HCT116 (cell line): Measurements from ENCODE around the gene ZBTB38. TPM values are rescaled to one million over a fixed set of nuclear protein-coding genes. Genes with fewer than 3 reads are reported as not detected.

Source experiments
- ATAC-seq: fragments of 200-7000 bp; cut with Tn5 transposase; 2 replicates; pipeline ENCODE4 v1.9.1; 2020; ENCODE audit warnings: mild to moderate bottlenecking, moderate library complexity
- BruUV-seq: library from RNA; stranded (reverse); fragments of 400-500 nt; replicated peaks from 2 replicates; lab custom pipeline; 2021; lab: Mats Ljungman, UMichigan
- CTCF ChIA-PET: fragments of 300-600 bp; sonication (Branson Sonifier 250); formaldehyde crosslinking; loops from one replicate; lab custom pipeline; 2021; ENCODE audit warnings: antibody characterized with exemption; lab: Charles Lee
- POLR2A ChIA-PET: fragments of 300-600, 350-600 bp; sonication (Branson Sonifier 250); formaldehyde crosslinking; loops from one replicate; lab custom pipeline; 2021; ENCODE audit warnings: antibody characterized with exemption; lab: Charles Lee
- RAD21 ChIA-PET, 2 experiments: fragments of 300-600 bp; sonication (Branson Sonifier 250); formaldehyde crosslinking; loops; one replicate each; lab custom pipeline; 2023; ENCODE audit warnings: low total read pairs in 2 of 2; ENCODE audit not compliant: uncharacterized antibody in 2 of 2, unreplicated experiment in 2 of 2, low non-redundant PET in 1 of 2; lab: Charles Lee
- DNase-seq: peaks from one replicate; pipeline ENCODE4 v3.0.0-alpha.2; 2010; ENCODE audit warnings: low read depth, low spot score
- H2AFZ ChIP-seq: fragments of 200-600 bp; shearing (Covaris generic), sonication (generic); 2 replicates; pipeline ENCODE4 v1.6.1; 2017; ENCODE audit warnings: low read depth, mixed run types, mixed read lengths, antibody characterized with exemption, low read length; ENCODE audit not compliant: poor library complexity, severe bottlenecking
- H3K27ac ChIP-seq: 2 replicates; pipeline ENCODE4 v1.5.1; 2012; ENCODE audit warnings: low read depth, low read length
- H3K27me3 ChIP-seq: fragments of 200-600 bp; sonication (generic); 2 replicates; pipeline ENCODE4 v1.6.1; 2016; ENCODE audit warnings: mixed run types, low read length, mixed read lengths; ENCODE audit not compliant: insufficient read depth
- H3K36me3 ChIP-seq, 2 experiments: fragments of 200-500 bp in 1 of 2; fragments of 200-600 bp in 1 of 2; sonication (Bioruptor generic) in 1 of 2; sonication (generic) in 1 of 2; 2 replicates each; pipeline versions ENCODE4 v1.5.1 to v1.6.1; 2014 to 2016; ENCODE audit warnings: low read length in 2 of 2, inconsistent platforms in 1 of 2, mixed read lengths in 1 of 2, mixed run types in 1 of 2; ENCODE audit not compliant: insufficient read depth in 2 of 2, control insufficient read depth in 1 of 2
- H3K4me1 ChIP-seq, 2 experiments: fragments of 200-600 bp in 1 of 2; sonication (generic) in 1 of 2; 2 replicates each; pipeline versions ENCODE4 v1.5.1 to v1.6.1; 2012 to 2017; ENCODE audit warnings: low read length in 2 of 2, inconsistent platforms in 1 of 2, mild to moderate bottlenecking in 1 of 2, mixed read lengths in 1 of 2, mixed run types in 1 of 2, moderate library complexity in 1 of 2; ENCODE audit not compliant: insufficient read depth in 2 of 2, control insufficient read depth in 1 of 2
- H3K4me2 ChIP-seq: fragments of 200-600 bp; sonication (generic); 2 replicates; pipeline ENCODE4 v1.6.1; 2017; ENCODE audit warnings: mixed run types, low read length, mixed read lengths
- H3K4me3 ChIP-seq, 2 experiments: fragments of 200-600 bp in 1 of 2; sonication (generic) in 1 of 2; replicated peaks in 1 of 2; 2 replicates each; pipeline ENCODE4 v1.5.1; 2011 to 2016; ENCODE audit warnings: low read length in 2 of 2, control low read depth in 1 of 2, low read depth in 1 of 2, mild to moderate bottlenecking in 1 of 2, mixed read lengths in 1 of 2, mixed run types in 1 of 2
- H3K79me2 ChIP-seq: fragments of 200-600 bp; sonication (generic); 2 replicates; pipeline ENCODE4 v1.6.1; 2017; ENCODE audit warnings: mild to moderate bottlenecking, mixed run types, low read length, moderate library complexity, mixed read lengths; ENCODE audit not compliant: insufficient read depth
- H3K9ac ChIP-seq: fragments of 200-600 bp; sonication (generic); 2 replicates; pipeline ENCODE4 v1.6.1; 2016; ENCODE audit warnings: low read length, mixed read lengths
- H3K9me2 ChIP-seq: fragments of 200-600 bp; sonication (generic), shearing (Covaris generic); 2 replicates; pipeline ENCODE4 v1.6.1; 2017; ENCODE audit warnings: mixed run types, mild to moderate bottlenecking, moderate library complexity; ENCODE audit not compliant: insufficient read depth
- H3K9me3 ChIP-seq, 2 experiments: fragments of 200-500 bp in 1 of 2; fragments of 200-600 bp in 1 of 2; sonication (Bioruptor generic) in 1 of 2; sonication (generic) in 1 of 2; 2 replicates each; pipeline ENCODE4 v1.6.1; 2014 to 2017; ENCODE audit warnings: low read length in 2 of 2, mixed read lengths in 2 of 2, inconsistent platforms in 1 of 2, low read depth in 1 of 2, mild to moderate bottlenecking in 1 of 2, mixed run types in 1 of 2, moderate library complexity in 1 of 2; ENCODE audit not compliant: control insufficient read depth in 1 of 2, insufficient read depth in 1 of 2
- H4K20me1 ChIP-seq: fragments of 200-600 bp; sonication (generic), shearing (Covaris generic); 2 replicates; pipeline ENCODE4 v1.6.1; 2017; ENCODE audit warnings: mixed run types, mild to moderate bottlenecking, moderate library complexity; ENCODE audit not compliant: insufficient read depth
- CEBPB ChIP-seq: IDR thresholded peaks from 2 replicates; pipeline ENCODE4 v1.6.1; 2012; ENCODE audit warnings: low read depth
- EZH2phosphoT487 ChIP-seq: fragments of 200-600 bp; IDR thresholded peaks from 2 replicates; pipeline ENCODE4 v1.6.1; 2018; ENCODE audit warnings: antibody characterized with exemption, borderline replicate concordance
- FOSL1 ChIP-seq: IDR thresholded peaks from 2 replicates; pipeline ENCODE4 v1.6.1; 2012; ENCODE audit warnings: low read depth
- JUND ChIP-seq: IDR thresholded peaks from 2 replicates; pipeline ENCODE4 v1.6.1; 2012
- POLR2A ChIP-seq: IDR thresholded peaks from 2 replicates; pipeline ENCODE4 v1.7.0; 2011; ENCODE audit warnings: borderline replicate concordance; ENCODE audit not compliant: insufficient read depth, insufficient read length; ENCODE audit errors: extremely low read depth
- RAD21 ChIP-seq: IDR thresholded peaks from 2 replicates; pipeline ENCODE4 v1.6.1; 2012; ENCODE audit warnings: low read depth, mild to moderate bottlenecking
- SP1 ChIP-seq: IDR thresholded peaks from 2 replicates; pipeline ENCODE4 v1.6.1; 2012; ENCODE audit warnings: low read depth
- SRF ChIP-seq: IDR thresholded peaks from 2 replicates; pipeline ENCODE4 v1.6.1; 2012; ENCODE audit warnings: low read depth
- TCF7L2 ChIP-seq: IDR thresholded peaks from 2 replicates; pipeline ENCODE4 v1.7.0; 2011; ENCODE audit warnings: borderline replicate concordance, inconsistent platforms; ENCODE audit not compliant: insufficient read depth, insufficient read length; ENCODE audit errors: extremely low read depth
- ZFX ChIP-seq: fragments of 450-650 bp; IDR thresholded peaks from 2 replicates; pipeline ENCODE4 v1.6.1; 2017
- ZNF274 ChIP-seq: fragments of 200-500 bp; sonication (Bioruptor generic); IDR thresholded peaks from 2 replicates; pipeline ENCODE4 v1.6.1; 2014; ENCODE audit warnings: mild to moderate bottlenecking, low read depth, low read length, inconsistent platforms
- intact Hi-C: fragments of 100-400 bp; cut with micrococcal nuclease; formaldehyde crosslinking; loops from 2 replicates; pipeline ENCODE4 v1.10.0; 2022
- total RNA-seq: library from RNA; stranded (reverse); gene quantifications from one replicate; pipeline ENCODE4 v1.2.1, GENCODE V29; 2021; ENCODE audit not compliant: unreplicated experiment
- TF ChIP-seq, protein P1 (sequence below): IDR thresholded peaks from 2 replicates; pipeline ENCODE4 v1.6.1; 2012
- TF ChIP-seq, protein P2 (sequence below): IDR thresholded peaks from 2 replicates; pipeline ENCODE4 v1.6.1; 2011; ENCODE audit warnings: mild to moderate bottlenecking, low read length, moderate library complexity; ENCODE audit not compliant: insufficient replicate concordance; ENCODE audit errors: extremely low read depth

Gene ZBTB38
- total RNA-seq, 1 experiment from 2014 or later = 33.5 TPM

DNA sequence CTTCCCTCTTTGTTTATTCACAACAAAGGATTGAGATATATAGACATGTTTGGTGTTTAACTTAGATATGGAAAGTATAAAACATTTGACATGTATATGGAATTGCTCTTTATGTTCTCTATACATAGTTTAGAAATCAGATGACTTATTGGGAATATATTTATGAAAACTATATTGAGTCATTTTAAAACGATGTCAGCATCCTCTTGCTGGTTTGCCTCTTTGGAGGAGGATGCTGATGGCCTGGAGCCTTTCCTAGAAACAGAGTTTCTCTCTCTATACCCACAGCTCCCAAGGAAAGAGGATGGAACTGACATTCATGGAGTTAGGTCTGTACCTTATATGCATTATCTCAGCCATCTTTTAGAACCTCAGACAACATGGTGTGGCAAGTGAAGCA is 40.3 kb downstream of the ZBTB38 start:
- no TSS peak for BruUV-seq
- no peaks in the 10 kb centered on the region for H4K20me1 ChIP-seq
- ChIA-PET RAD21 (no interaction called here), POLR2A (no interaction called here), CTCF (no interaction called here)
- H2AFZ ChIP-seq = no peak overlapping the region
- TF ChIP-seq SP1 (no peak), CEBPB (no peak), POLR2A (no peak), ZNF274 (no peak), RAD21 (no peak), EZH2phosphoT487 (no peak), FOSL1 (no peak), TCF7L2 (no peak), JUND (no peak), SRF (no peak), ZFX (no peak)
- TF ChIP-seq, protein P1, sequence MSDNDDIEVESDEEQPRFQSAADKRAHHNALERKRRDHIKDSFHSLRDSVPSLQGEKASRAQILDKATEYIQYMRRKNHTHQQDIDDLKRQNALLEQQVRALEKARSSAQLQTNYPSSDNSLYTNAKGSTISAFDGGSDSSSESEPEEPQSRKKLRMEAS = no peak
- TF ChIP-seq, protein P2, sequence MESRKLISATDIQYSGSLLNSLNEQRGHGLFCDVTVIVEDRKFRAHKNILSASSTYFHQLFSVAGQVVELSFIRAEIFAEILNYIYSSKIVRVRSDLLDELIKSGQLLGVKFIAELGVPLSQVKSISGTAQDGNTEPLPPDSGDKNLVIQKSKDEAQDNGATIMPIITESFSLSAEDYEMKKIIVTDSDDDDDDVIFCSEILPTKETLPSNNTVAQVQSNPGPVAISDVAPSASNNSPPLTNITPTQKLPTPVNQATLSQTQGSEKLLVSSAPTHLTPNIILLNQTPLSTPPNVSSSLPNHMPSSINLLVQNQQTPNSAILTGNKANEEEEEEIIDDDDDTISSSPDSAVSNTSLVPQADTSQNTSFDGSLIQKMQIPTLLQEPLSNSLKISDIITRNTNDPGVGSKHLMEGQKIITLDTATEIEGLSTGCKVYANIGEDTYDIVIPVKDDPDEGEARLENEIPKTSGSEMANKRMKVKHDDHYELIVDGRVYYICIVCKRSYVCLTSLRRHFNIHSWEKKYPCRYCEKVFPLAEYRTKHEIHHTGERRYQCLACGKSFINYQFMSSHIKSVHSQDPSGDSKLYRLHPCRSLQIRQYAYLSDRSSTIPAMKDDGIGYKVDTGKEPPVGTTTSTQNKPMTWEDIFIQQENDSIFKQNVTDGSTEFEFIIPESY = no peak
- H3K9me3 ChIP-seq = no peaks in the 10 kb centered on the region
- DNase-seq (no peak), ATAC-seq (no peak)
- H3K27ac ChIP-seq = no peak overlapping the region
- H3K4me2 ChIP-seq = no peak overlapping the region
- no peaks in the 10 kb centered on the region for H3K79me2 ChIP-seq
- no peak overlapping the region for H3K4me3 ChIP-seq
- no peaks in the 10 kb centered on the region for H3K9me2 ChIP-seq
- peaks cover 0 to 8% of the 10 kb centered on the region in 2 experiments; a peak in 1 of 4 replicates for H3K36me3 ChIP-seq
- no peaks in the 10 kb centered on the region for H3K4me1 ChIP-seq
- H3K9ac ChIP-seq = no peak overlapping the region
- intact Hi-C loops = no loop called here
- no peaks in the 10 kb centered on the region for H3K27me3 ChIP-seq
